Activated CD8-positive, alpha-beta memory T cell treated with anti-CD3 and anti-CD28 coated beads for 24 hours (primary cell): ENCODE data around the gene SFT2D2.

Source experiments
- DNase-seq: peaks from one replicate; pipeline ENCODE4 v3.0.0-alpha.2; 2020

The SFT2D2 gene

GRCh38 chr1:168271636-168272035 is 45.8 kb downstream of the SFT2D2 start:
- DNase-seq = no peak

- DNase-seq = no peak
Measured at GRCh38 chr1:168273575-168273974, 47.8 kb downstream of the SFT2D2 start.

- DNase-seq = no peak
Measured at GRCh38 chr1:168279253-168279652, 53.4 kb downstream of the SFT2D2 start.

- no peak for DNase-seq
Measured at GRCh38 chr1:168280296-168280927, 54.6 kb downstream of the SFT2D2 start, which contains the start of gene TBX19. TBX19 (plus strand) TSS chr1:168280877; CDS start chr1:168281091, 214 bp downstream.

- DNase-seq = no peak
Measured at GRCh38 chr1:168281603-168282325, 56.0 kb downstream of the SFT2D2 start.

- no peak for DNase-seq
Measured at GRCh38 chr1:168285521-168285790, 59.7 kb downstream of the SFT2D2 start.

- no peak for DNase-seq
Measured at GRCh38 chr1:168285971-168286927, 60.4 kb downstream of the SFT2D2 start.

GRCh38 chr1:168287237-168287664 is 61.4 kb downstream of the SFT2D2 start:
- DNase-seq = no peak

GRCh38 chr1:168288311-168289052 is 62.7 kb downstream of the SFT2D2 start:
- DNase-seq = no peak

- no peak for DNase-seq
Measured at GRCh38 chr1:168291222-168291837, 65.5 kb downstream of the SFT2D2 start.

- DNase-seq = no peak
Measured at GRCh38 chr1:168293356-168293755, 67.6 kb downstream of the SFT2D2 start.

- DNase-seq = no peak
Measured at GRCh38 chr1:168295411-168296114, 69.8 kb downstream of the SFT2D2 start.

GRCh38 chr1:168297019-168297730 is 71.4 kb downstream of the SFT2D2 start:
- no peak for DNase-seq

GRCh38 chr1:168298446-168298845 is 72.6 kb downstream of the SFT2D2 start:
- no peak for DNase-seq

GRCh38 chr1:168300626-168301025 is 74.8 kb downstream of the SFT2D2 start:
- DNase-seq = no peak

- DNase-seq = no peak
Measured at GRCh38 chr1:168301664-168302320, 76.0 kb downstream of the SFT2D2 start.
